GM06990 (cell line): ENCODE measurements around the gene GKN2.

Source experiments
- DNase-seq: peaks from one replicate; pipeline ENCODE4 v3.0.0-alpha.2; 2011; ENCODE audit not compliant: insufficient read length; ENCODE audit errors: extremely low read depth
- H3K27me3 ChIP-seq: replicated peaks from 2 replicates; pipeline ENCODE4 v1.6.0; 2011; ENCODE audit warnings: low read length; ENCODE audit not compliant: control insufficient read depth, insufficient read depth
- H3K36me3 ChIP-seq: 2 replicates; pipeline ENCODE4 v1.5.1; 2011; ENCODE audit warnings: low read length; ENCODE audit not compliant: control insufficient read depth, insufficient read depth
- H3K4me3 ChIP-seq: replicated peaks from 2 replicates; pipeline ENCODE4 v1.5.1; 2011; ENCODE audit warnings: low read depth, mild to moderate bottlenecking, control low read depth, low read length
- TF ChIP-seq, protein P1 (sequence below): IDR thresholded peaks from 2 replicates; pipeline ENCODE4 v1.5.1; 2011; ENCODE audit warnings: low read length, control low read depth, mild to moderate bottlenecking, inconsistent platforms; ENCODE audit not compliant: insufficient read depth, poor library complexity, severe bottlenecking

The GKN2 gene

DNA sequence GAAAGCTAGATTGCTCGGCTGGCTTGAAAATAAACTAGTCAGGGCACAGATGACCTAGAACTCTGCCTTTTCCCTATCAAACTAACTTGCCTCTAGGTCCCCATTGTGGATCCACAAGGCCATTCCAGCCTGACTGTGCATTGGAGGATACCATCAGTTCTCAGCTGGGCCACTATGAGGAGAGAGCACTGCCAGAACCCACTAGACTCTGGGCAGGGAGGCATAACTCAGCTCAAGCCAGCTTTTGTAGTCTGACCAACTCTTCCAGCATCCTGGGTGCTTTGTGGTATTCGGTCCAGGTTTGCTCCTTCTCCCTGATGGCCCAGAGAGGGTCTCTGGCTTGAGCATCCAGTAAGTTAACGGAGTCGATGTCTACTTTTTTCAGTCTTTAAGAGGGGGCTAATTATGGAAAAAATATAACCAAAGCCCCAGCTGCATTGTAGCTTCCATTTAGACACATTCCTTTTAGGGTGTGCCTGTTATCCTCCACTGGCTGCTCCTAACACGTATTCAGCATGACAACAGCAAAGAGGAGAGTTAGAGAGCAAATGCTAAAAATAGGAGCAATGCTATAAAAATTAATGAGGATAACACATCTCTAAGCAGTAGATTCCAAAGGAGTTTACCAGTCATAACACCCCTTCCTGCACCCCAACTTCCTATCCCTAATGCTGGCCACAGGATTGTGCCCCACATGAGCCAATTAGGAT is 15.2 kb downstream of the GKN2 start:
- Histone ChIP-seq H3K36me3 (no peaks in the 10 kb centered on the region), H3K27me3 (peaks cover 4% of the 10 kb centered on the region), H3K4me3 (no peak overlapping the region)
- TF ChIP-seq, protein P1, sequence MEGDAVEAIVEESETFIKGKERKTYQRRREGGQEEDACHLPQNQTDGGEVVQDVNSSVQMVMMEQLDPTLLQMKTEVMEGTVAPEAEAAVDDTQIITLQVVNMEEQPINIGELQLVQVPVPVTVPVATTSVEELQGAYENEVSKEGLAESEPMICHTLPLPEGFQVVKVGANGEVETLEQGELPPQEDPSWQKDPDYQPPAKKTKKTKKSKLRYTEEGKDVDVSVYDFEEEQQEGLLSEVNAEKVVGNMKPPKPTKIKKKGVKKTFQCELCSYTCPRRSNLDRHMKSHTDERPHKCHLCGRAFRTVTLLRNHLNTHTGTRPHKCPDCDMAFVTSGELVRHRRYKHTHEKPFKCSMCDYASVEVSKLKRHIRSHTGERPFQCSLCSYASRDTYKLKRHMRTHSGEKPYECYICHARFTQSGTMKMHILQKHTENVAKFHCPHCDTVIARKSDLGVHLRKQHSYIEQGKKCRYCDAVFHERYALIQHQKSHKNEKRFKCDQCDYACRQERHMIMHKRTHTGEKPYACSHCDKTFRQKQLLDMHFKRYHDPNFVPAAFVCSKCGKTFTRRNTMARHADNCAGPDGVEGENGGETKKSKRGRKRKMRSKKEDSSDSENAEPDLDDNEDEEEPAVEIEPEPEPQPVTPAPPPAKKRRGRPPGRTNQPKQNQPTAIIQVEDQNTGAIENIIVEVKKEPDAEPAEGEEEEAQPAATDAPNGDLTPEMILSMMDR: no peak
- no peak for DNase-seq

DNA sequence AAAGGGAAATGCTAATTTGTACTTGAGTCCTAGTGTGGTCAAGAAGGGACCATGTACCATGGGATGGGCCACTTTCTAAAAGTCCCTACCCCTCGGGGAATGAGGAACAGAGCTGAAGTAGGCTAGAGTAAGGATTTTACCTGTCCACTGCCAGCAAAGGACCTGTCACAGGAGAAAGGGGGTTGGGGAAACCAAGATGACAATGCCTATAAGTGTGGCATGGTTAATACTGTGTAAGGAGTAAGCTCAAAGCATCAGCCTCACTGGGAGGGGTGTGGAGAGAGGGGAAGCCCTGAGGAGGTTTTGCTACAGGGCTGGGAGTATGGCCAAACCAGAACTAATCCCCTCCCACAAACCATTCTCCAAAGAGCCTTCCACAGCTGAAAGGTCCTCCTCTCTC is 15.8 kb downstream of the GKN2 start:
- Histone ChIP-seq H3K36me3 (no peaks in the 10 kb centered on the region), H3K27me3 (peaks cover 4% of the 10 kb centered on the region), H3K4me3 (no peak overlapping the region)
- TF ChIP-seq, protein P1: no peak
- no peak for DNase-seq

DNA sequence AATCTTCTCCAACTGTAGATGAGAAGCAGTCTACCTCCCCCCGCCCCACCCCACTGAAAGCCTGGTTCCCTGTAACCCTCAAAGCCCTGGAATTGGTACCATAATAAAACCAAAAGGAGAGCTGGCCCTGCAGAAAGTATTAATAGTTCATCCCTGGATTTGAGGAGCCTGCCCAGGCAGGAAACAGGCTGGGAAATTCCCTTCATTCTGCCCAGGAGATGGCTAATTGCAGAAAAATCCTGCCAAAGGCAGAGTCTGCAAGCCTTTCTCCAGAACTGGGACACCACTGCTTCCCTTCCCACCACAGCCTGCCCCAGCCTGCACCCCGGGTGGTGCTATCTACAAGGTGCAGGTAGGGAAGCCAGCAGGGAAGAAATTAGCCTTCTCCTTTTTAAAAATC is 16.3 kb downstream of the GKN2 start:
- no peak overlapping the region for H3K4me3 ChIP-seq
- peaks cover 4% of the 10 kb centered on the region for H3K27me3 ChIP-seq
- no peak for DNase-seq
- TF ChIP-seq, protein P1: no peak
- H3K36me3 ChIP-seq: no peaks in the 10 kb centered on the region

DNA sequence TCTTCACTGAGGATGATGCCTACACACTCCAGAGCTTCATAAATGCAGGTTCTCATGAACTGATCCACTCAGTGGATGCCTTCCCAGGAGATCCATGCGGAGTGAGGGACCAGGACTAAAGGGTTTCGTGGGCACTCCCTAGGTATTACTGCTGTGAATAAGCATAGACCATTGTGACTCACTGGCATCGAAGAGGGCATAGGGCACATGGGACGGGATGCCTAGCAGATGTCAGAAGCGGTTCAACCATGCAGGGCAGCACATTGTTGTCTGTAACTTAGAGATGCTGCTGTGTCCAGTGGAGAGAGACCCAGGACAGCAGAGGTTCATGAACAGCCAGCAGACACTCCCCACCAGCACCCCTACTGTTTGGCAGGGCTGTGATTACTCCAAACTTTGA is 17.2 kb downstream of the GKN2 start:
- Histone ChIP-seq H3K36me3 (no peaks in the 10 kb centered on the region), H3K4me3 (no peak overlapping the region), H3K27me3 (peaks cover 4% of the 10 kb centered on the region)
- TF ChIP-seq, protein P1: no peak
- no peak for DNase-seq

DNA sequence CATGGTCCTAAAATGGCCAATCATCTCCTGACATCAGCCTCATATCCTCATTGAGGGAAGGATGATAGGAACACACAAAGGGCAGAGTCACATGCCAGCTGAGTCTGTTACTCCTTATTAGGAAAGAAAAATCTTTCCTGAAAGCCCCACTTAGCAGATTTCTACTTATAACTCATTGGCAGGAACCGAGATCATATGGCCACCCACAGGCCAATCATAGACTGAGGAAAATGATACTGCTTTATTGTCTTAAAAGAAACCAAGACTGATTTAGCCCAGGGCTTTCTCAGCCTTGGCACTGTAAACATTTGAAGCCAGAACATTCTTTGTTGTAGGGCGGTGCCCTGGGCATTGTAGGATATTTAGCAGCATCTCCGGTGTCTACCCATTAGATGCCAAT is 18.7 kb downstream of the GKN2 start:
- Histone ChIP-seq H3K36me3 (no peaks in the 10 kb centered on the region), H3K27me3 (peaks cover 4% of the 10 kb centered on the region), H3K4me3 (no peak overlapping the region)
- TF ChIP-seq, protein P1: no peak
- DNase-seq: no peak

DNA sequence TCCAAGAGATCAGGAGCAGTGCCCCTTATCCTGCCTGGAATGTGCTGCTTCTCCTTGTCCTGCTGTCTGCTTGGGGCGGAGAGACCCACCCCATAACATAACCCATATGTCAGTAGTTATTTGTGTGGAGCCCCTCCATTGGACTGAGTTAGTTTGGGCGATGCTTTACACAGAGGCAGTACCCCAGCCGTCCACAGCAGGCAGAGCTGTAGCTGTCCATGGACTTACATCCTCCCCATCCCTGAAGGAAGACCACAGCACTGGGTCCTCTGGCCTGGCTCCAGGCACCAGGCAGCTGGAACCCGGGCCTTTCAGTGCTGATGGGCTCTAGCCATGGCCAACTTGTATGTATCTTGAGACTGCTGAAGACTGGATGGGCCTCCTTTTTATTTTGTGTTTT is 20.3 kb downstream of the GKN2 start:
- no peak for DNase-seq
- Histone ChIP-seq H3K4me3 (no peak overlapping the region), H3K36me3 (no peaks in the 10 kb centered on the region), H3K27me3 (peaks cover 3% of the 10 kb centered on the region)
- TF ChIP-seq, protein P1: no peak
